HG03460 (cell line): Measurements from ENCODE around the gene NDUFV1.
"Not testable (repeated sequence)": the region's sequence is repeated elsewhere in the genome, so short reads cannot be mapped to it uniquely, and the experiment has no call there.

Source experiments
- ATAC-seq: cut with Tn5 transposase; IDR thresholded peaks from one replicate; pipeline ENCODE4 v1.9.1; 2021; ENCODE audit not compliant: unreplicated experiment

NDUFV1 gene

GRCh38 chr11:67606492-67607295 lies at the start of gene NDUFV1:
Gene NDUFV1, plus strand, starts transcription at chr11:67606936. Its CDS starts 69 bp downstream, at chr11:67607005.
- ATAC-seq: peak; percentile 97

GRCh38 chr11:67558084-67558772 lies 48.5 kb upstream of the NDUFV1 start:
- no peak for ATAC-seq

GRCh38 chr11:67561971-67562619 lies 44.6 kb upstream of the NDUFV1 start:
- ATAC-seq: peak; percentile 77

- no peak for ATAC-seq
These were observed 43.6 kb upstream of the NDUFV1 start for GRCh38 chr11:67562963-67563704.

GRCh38 chr11:67563705-67564114 lies 43.0 kb upstream of the NDUFV1 start:
- ATAC-seq: not testable (repeated sequence)

- no peak for ATAC-seq
These were observed 42.5 kb upstream of the NDUFV1 start for GRCh38 chr11:67564230-67564629.

GRCh38 chr11:67571443-67571842 lies 35.3 kb upstream of the NDUFV1 start:
- no peak for ATAC-seq

- no peak for ATAC-seq
These were observed 34.4 kb upstream of the NDUFV1 start for GRCh38 chr11:67572305-67572704.

GRCh38 chr11:67572747-67573419 lies 33.9 kb upstream of the NDUFV1 start:
- no peak for ATAC-seq

- ATAC-seq: no peak
These were observed 31.8 kb upstream of the NDUFV1 start for GRCh38 chr11:67574938-67575337.

GRCh38 chr11:67576735-67577475 lies 29.8 kb upstream of the NDUFV1 start:
- ATAC-seq: no peak

GRCh38 chr11:67577951-67578350 lies 28.8 kb upstream of the NDUFV1 start:
- no peak for ATAC-seq

GRCh38 chr11:67581469-67581868 lies 25.3 kb upstream of the NDUFV1 start:
- ATAC-seq: no peak

- no peak for ATAC-seq
These were observed 24.7 kb upstream of the NDUFV1 start for GRCh38 chr11:67582011-67582410.

GRCh38 chr11:67583247-67584204 lies 23.2 kb upstream of the NDUFV1 start, which contains the start of gene GSTP1:
Gene GSTP1, plus strand, starts transcription at chr11:67583812. Its CDS starts 32 bp downstream, at chr11:67583844.
- peak; percentile 39 for ATAC-seq

- ATAC-seq: no peak
These were observed 22.4 kb upstream of the NDUFV1 start for GRCh38 chr11:67584205-67584880.

- no peak for ATAC-seq
These were observed 21.6 kb upstream of the NDUFV1 start for GRCh38 chr11:67584881-67585873.
